ENCODE results near the gene APOF. TPM values are rescaled to one million over a fixed set of nuclear protein-coding genes. Genes with fewer than 3 reads are reported as not detected.
A peak's percentile ranks its signal among the peaks of the same experiment; 100 is the strongest.

The APOF gene
- total and polyA plus RNA-seq, 2 of the 13 experiments (the other 11 are each of a cell fraction or from before 2014, with no cell fraction given), result 3.3 to 23.9 TPM

DNA sequence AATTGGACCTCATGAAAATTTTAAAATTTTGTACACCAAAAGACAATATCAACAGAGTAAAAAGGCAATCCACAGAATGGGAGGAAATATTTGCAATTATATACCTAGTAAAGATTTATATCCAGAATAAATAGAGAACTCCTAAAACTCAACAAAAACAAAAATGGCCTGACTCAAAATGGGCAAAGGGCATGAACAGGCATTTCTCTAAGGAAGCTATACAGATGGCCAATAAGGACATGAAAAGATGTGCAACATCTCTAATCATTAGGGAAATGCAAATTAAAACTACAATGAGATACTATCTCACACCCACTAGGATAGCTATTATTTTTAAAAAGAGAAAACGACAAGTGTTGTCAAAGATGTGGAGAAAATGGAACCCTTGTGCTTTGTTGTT is 10.9 kb upstream of the APOF start (continued):
- TF ChIP-seq BHLHE40 (IDR thresholded peaks at IDR 0.05; ENCODE audit: low read length), result no peak
- TF ChIP-seq, protein P1, sequence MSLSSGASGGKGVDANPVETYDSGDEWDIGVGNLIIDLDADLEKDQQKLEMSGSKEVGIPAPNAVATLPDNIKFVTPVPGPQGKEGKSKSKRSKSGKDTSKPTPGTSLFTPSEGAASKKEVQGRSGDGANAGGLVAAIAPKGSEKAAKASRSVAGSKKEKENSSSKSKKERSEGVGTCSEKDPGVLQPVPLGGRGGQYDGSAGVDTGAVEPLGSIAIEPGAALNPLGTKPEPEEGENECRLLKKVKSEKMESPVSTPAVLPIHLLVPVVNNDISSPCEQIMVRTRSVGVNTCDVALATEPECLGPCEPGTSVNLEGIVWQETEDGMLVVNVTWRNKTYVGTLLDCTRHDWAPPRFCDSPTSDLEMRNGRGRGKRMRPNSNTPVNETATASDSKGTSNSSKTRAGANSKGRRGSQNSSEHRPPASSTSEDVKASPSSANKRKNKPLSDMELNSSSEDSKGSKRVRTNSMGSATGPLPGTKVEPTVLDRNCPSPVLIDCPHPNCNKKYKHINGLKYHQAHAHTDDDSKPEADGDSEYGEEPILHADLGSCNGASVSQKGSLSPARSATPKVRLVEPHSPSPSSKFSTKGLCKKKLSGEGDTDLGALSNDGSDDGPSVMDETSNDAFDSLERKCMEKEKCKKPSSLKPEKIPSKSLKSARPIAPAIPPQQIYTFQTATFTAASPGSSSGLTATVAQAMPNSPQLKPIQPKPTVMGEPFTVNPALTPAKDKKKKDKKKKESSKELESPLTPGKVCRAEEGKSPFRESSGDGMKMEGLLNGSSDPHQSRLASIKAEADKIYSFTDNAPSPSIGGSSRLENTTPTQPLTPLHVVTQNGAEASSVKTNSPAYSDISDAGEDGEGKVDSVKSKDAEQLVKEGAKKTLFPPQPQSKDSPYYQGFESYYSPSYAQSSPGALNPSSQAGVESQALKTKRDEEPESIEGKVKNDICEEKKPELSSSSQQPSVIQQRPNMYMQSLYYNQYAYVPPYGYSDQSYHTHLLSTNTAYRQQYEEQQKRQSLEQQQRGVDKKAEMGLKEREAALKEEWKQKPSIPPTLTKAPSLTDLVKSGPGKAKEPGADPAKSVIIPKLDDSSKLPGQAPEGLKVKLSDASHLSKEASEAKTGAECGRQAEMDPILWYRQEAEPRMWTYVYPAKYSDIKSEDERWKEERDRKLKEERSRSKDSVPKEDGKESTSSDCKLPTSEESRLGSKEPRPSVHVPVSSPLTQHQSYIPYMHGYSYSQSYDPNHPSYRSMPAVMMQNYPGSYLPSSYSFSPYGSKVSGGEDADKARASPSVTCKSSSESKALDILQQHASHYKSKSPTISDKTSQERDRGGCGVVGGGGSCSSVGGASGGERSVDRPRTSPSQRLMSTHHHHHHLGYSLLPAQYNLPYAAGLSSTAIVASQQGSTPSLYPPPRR (CRISPR knock-in tag; IDR thresholded peaks at IDR 0.05; ENCODE audit: borderline replicate concordance), result no peak
- no peak for TF ChIP-seq ZEB1 (IDR thresholded peaks at IDR 0.05; ENCODE audit: insufficient replicate concordance, low read depth)

DNA sequence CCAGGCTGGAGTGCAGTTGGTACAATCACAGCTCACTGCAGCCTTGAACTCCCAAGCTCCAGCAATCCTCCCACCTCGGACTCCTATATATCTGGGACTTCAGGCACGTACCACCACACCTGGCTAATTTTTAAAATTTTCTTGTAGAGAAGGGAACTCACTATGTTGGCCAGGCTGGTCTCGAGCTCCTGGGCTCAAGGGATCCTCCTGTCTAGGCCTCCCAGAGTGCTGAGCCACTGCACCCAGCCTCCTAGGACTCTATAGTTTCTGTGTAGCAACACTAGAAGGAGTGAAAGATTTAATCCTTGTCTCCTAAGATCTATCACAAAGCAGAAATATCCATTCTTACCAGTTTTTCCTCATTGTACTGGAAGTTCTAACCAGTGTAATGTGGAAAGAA is 4.3 kb upstream of the APOF start:
- Histone ChIP-seq H3K9me3 (ENCODE audit: low read length) (no peaks in the 10 kb centered on the region), H3K27ac (ENCODE audit: extremely low read length, insufficient read depth, low read length) (peak overlapping the region; percentile 52), H3K79me2 (ENCODE audit: insufficient read depth, low read length) (no peaks in the 10 kb centered on the region), H3K27me3 (ENCODE audit: control insufficient read depth in 1 of 2, insufficient read depth in 2 of 2, low read length in 2 of 2) (no peaks in the 10 kb centered on the region), H3K9ac (ENCODE audit: insufficient read depth, low read depth, low read length) (no peak overlapping the region), H3K36me3 (replicated peaks in 1 of 2; ENCODE audit: control insufficient read depth in 1 of 2, insufficient read depth in 2 of 2, low read length in 2 of 2) (no peaks in the 10 kb centered on the region), H3K4me1 (ENCODE audit: insufficient read depth, low read length) (peaks cover 54% of the 10 kb centered on the region), H3K4me2 (ENCODE audit: low read depth, low read length) (no peak overlapping the region), H3K4me3 (replicated peaks in 1 of 3; ENCODE audit: insufficient read depth in 1 of 3, low read depth in 2 of 3, low read length in 3 of 3) (no peak overlapping the region), H4K20me1 (ENCODE audit: insufficient read depth, low read length) (no peaks in the 10 kb centered on the region), H2AFZ (ENCODE audit: low read length) (no peak overlapping the region)
- 79% methylated on average over 3 of the region's 3 CpGs for WGBS (ENCODE audit: low lambda C conversion rate)
- no TSS peak for BruUV-seq (replicated peaks)
- intact Hi-C loops (cut with micrococcal nuclease; ENCODE audit: unreplicated experiment) (no loop called here), in situ Hi-C loops (cut with HindIII; ENCODE audit: extremely low pct_ligation_motif_present, low pct_unique_long_range_greater_than_20kb) (no loop called here)
- no peak for ATAC-seq
- FAIRE-seq, result no peak
- DNase-seq (ENCODE audit: low spot score), result no peak
- ChIA-PET CTCF (ENCODE audit: low intra/inter-chr PET ratio, low total read pairs) (no interaction called here), POLR2A (interaction anchor here (0.6 to 0.7 kb wide), 2 partner anchors 35 to 113 kb away, joined by 3 to 4 read pairs; no protein-coding TSS in a partner anchor)
- TF ChIP-seq, protein P2, sequence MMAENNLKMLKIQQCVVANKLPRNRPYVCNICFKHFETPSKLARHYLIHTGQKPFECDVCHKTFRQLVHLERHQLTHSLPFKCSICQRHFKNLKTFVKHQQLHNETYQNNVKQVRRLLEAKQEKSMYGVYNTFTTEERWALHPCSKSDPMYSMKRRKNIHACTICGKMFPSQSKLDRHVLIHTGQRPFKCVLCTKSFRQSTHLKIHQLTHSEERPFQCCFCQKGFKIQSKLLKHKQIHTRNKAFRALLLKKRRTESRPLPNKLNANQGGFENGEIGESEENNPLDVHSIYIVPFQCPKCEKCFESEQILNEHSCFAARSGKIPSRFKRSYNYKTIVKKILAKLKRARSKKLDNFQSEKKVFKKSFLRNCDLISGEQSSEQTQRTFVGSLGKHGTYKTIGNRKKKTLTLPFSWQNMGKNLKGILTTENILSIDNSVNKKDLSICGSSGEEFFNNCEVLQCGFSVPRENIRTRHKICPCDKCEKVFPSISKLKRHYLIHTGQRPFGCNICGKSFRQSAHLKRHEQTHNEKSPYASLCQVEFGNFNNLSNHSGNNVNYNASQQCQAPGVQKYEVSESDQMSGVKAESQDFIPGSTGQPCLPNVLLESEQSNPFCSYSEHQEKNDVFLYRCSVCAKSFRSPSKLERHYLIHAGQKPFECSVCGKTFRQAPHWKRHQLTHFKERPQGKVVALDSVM (CRISPR knock-in tag; IDR thresholded peaks at IDR 0.05), result peak; percentile 55; the same call in 1 of the 2 replicates
- peak; percentile 52; the same call in 1 of the 2 replicates for TF ChIP-seq ZNF121 (CRISPR knock-in tag; IDR thresholded peaks at IDR 0.05)
- TF ChIP-seq ZNF101 (CRISPR knock-in tag; IDR thresholded peaks at IDR 0.05; ENCODE audit: borderline replicate concordance, low read depth), result no peak
